Prostate gland (tissue), 2 donors: ENCODE measurements around the gene ATG2A. TPM values are rescaled to one million over a fixed set of nuclear protein-coding genes. Genes with fewer than 3 reads are reported as not detected.

Experiments
- DNase-seq: peaks from one replicate; pipeline ENCODE4 v3.0.0-alpha.2; 2019; ENCODE audit warnings: low spot score
- H3K27ac ChIP-seq, 2 donors: fragments of 200-600 bp; sonication (generic); 2 replicates each; pipeline ENCODE4 v1.5.1; 2017 to 2019
- H3K27me3 ChIP-seq: fragments of 200-600 bp; sonication (generic); replicated peaks from 2 replicates; pipeline ENCODE4 v1.5.1; 2019; ENCODE audit not compliant: insufficient read depth
- H3K36me3 ChIP-seq, 2 donors: fragments of 200-600 bp; sonication (generic); 1 replicate in 1 of 2; 2 replicates in 1 of 2; pipeline versions ENCODE4 v1.5.1 to v1.8.1; 2017 to 2019
- H3K4me1 ChIP-seq: fragments of 200-600 bp; sonication (generic); replicated peaks from 2 replicates; pipeline ENCODE4 v1.5.1; 2019
- H3K4me3 ChIP-seq, 2 donors: fragments of 200-600 bp; sonication (generic); 2 replicates each; pipeline ENCODE4 v1.5.1; 2017 to 2019
- H3K9me3 ChIP-seq: fragments of 200-600 bp; sonication (generic); 2 replicates; pipeline ENCODE4 v1.5.1; 2017
- CTCF ChIP-seq, 4 experiments: fragments of 200-600 bp in 2 of 4; fragments of 450-650 bp in 2 of 4; sonication (generic) in 2 of 4; IDR thresholded peaks; 1 replicate in 3 of 4; 2 replicates in 1 of 4; pipeline ENCODE4 v1.5.1; 2016 to 2019; ENCODE audit warnings: antibody characterized with exemption in 4 of 4, mild to moderate bottlenecking in 2 of 4, moderate library complexity in 2 of 4
- POLR2A ChIP-seq: fragments of 450-650 bp; IDR thresholded peaks from one replicate; pipeline ENCODE4 v1.6.1; 2016; ENCODE audit warnings: antibody characterized with exemption, mild to moderate bottlenecking
- POLR2AphosphoS5 ChIP-seq: sonication (generic); formaldehyde crosslinking; IDR thresholded peaks from one replicate; pipeline ENCODE4 v1.6.1; 2017; ENCODE audit warnings: antibody characterized with exemption
- WGBS: methylation state at CpG from one replicate; pipeline ENCODE4 v1.1.5; 2018; 5-methylcytosine and 5-hydroxymethylcytosine counted together
- intact Hi-C: fragments of 100-400 bp; cut with DNase I; formaldehyde crosslinking; loops from one replicate; pipeline ENCODE4 v1.14.2; 2022
- total RNA-seq, 2 donors: library from RNA; depleted of rRNA; stranded (reverse); fragments of >200 nt; gene quantifications; one replicate each; pipeline ENCODE4 v1.1.0, GENCODE V29; 2016

The ATG2A gene
- total RNA-seq, 2 donors from 2014 or later = 38.4 to 66.1 TPM

GRCh38 chr11:64896448-64897022 lies 20.5 kb downstream of the ATG2A start:
- intact Hi-C loops = no loop called here
- Histone ChIP-seq H3K4me1 (no peaks in the 10 kb centered on the region), H3K9me3 (no peaks in the 10 kb centered on the region), H3K4me3 (no peak overlapping the region), H3K27me3 (no peaks in the 10 kb centered on the region), H3K27ac (no peak overlapping the region), H3K36me3 (no peaks in the 10 kb centered on the region)
- WGBS = 85% methylated on average over 13 of the region's 14 CpGs
- no peak for DNase-seq
- TF ChIP-seq POLR2A = no peak
- TF ChIP-seq POLR2AphosphoS5 = no peak
- TF ChIP-seq CTCF (IDR thresholded peaks at IDR 0.05) = no peak

DNA sequence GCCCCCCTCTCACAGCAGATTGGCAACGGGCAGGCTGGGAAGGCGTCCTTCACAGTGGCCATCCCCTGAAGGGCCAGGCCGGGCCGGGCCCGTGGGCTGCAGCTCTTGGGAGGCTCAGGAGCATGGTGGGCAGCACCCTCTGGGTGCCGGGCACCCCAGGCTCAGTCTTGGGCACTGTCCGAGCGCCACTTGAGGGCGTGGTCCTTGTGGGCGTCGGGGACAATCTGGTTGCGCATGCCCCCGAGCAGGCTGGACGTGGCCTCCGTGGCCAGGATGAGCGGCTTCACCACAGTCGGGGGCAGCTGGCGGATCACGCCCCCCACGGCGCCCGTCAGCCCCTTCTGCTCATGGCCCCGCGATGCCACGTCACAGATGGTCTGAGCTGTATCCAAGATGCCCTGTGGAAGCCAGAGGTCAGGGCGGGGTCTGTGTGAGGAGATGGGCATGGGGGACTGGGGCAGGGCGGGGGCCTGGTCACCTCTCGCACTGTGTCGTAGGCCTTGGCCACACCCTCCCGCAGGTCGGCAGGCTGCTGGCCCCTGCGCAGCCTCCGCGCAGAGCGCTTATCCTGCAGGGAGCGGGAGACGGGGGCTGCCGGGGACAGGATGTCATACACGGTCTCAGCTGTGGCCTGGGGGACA lies 22.1 kb downstream of the ATG2A start:
- H3K27ac ChIP-seq = no peak overlapping the region
- no peak for DNase-seq
- WGBS = 84% methylated on average over 30 of the region's 39 CpGs
- no peaks in the 10 kb centered on the region for H3K4me1 ChIP-seq
- H3K4me3 ChIP-seq = no peak overlapping the region
- no peaks in the 10 kb centered on the region for H3K36me3 ChIP-seq
- intact Hi-C loops = loop anchor here (1.0 kb wide), 1 partner anchor 48 kb away; no protein-coding TSS in a partner anchor
- H3K27me3 ChIP-seq = no peaks in the 10 kb centered on the region
- TF ChIP-seq POLR2AphosphoS5 = no peak
- no peaks in the 10 kb centered on the region for H3K9me3 ChIP-seq

DNA sequence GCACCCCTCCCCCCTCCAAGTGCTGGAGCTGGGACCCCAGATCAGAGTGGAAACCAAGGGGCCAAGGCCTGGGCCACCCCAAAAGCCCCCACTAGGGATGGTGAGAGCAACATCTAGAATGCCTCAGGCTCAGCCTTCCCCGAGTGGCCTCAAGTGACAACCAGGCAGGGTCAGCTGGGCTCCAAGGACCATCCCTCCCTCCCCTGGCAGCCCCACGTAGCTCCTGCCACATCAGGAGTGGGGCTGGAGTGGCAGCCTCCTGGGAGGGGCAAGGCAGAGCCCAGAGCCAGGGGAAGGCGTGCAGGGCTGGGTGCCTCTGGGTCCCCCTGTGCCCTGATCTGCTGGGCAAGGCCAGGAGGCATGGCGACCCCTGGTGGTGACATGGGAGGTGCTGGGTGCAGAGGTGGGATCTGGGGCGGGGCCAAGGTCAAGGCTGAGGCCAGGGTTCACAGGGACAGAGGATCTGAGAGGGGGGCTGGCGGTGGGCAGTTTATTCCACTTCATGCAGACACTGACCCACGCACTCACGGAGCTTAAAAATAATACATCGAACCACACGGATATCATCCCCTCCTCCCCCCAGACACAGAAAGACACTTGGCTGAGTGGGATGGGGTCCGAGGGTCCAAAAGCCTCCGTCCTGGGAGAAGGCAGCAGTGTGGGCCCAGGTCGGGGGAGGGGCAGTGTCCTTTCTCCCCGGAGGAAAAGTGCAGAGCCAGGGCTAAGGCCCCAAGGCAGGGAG lies 22.8 kb downstream of the ATG2A start:
- H3K9me3 ChIP-seq = no peaks in the 10 kb centered on the region
- no peak overlapping the region for H3K27ac ChIP-seq
- no peaks in the 10 kb centered on the region for H3K4me1 ChIP-seq
- 36% methylated on average over 14 of the region's 14 CpGs for WGBS
- no peak for TF ChIP-seq POLR2A
- peak; percentile 72 to 89 (median 79) for TF ChIP-seq CTCF (IDR thresholded peaks at IDR 0.05)
- TF ChIP-seq POLR2AphosphoS5 = no peak
- H3K4me3 ChIP-seq = no peak overlapping the region
- intact Hi-C loops = loop anchor here (1.0 kb wide), 1 partner anchor 47 kb away; no protein-coding TSS in a partner anchor
- peak; percentile 66 for DNase-seq
- H3K36me3 ChIP-seq = no peaks in the 10 kb centered on the region
- H3K27me3 ChIP-seq = no peaks in the 10 kb centered on the region

- no peak for DNase-seq
- H3K9me3 ChIP-seq = no peaks in the 10 kb centered on the region
- H3K4me3 ChIP-seq = no peak overlapping the region
- no peaks in the 10 kb centered on the region for H3K4me1 ChIP-seq
- no peak overlapping the region for H3K27ac ChIP-seq
- H3K36me3 ChIP-seq = no peaks in the 10 kb centered on the region
- no peak for TF ChIP-seq CTCF (IDR thresholded peaks at IDR 0.05)
- no peak for TF ChIP-seq POLR2A
- no peak for TF ChIP-seq POLR2AphosphoS5
- 71% methylated on average over 23 of the region's 25 CpGs for WGBS
- H3K27me3 ChIP-seq = no peaks in the 10 kb centered on the region
- intact Hi-C loops = loop anchor here (1.0 kb wide), 1 partner anchor 46 kb away; no protein-coding TSS in a partner anchor
Observed at GRCh38 chr11:64893194-64894069, 23.6 kb downstream of the ATG2A start.

GRCh38 chr11:64892838-64893193 lies 24.2 kb downstream of the ATG2A start:
- no peaks in the 10 kb centered on the region for H3K27me3 ChIP-seq
- H3K27ac ChIP-seq = no peak overlapping the region
- TF ChIP-seq POLR2AphosphoS5 = no peak
- TF ChIP-seq POLR2A = no peak
- TF ChIP-seq CTCF (IDR thresholded peaks at IDR 0.05) = no peak
- no peak overlapping the region for H3K4me3 ChIP-seq
- WGBS = 88% methylated on average over 7 of the region's 10 CpGs
- H3K36me3 ChIP-seq = no peaks in the 10 kb centered on the region
- intact Hi-C loops = no loop called here
- no peaks in the 10 kb centered on the region for H3K9me3 ChIP-seq
- DNase-seq = no peak
- no peaks in the 10 kb centered on the region for H3K4me1 ChIP-seq
